ENCODE results near the gene DMKN. TPM values are rescaled to one million over a fixed set of nuclear protein-coding genes. Genes with fewer than 3 reads are reported as not detected.
A peak's percentile ranks its signal among the peaks of the same experiment; 100 is the strongest.

The DMKN gene
- total and polyA plus RNA-seq, 2 donors (not counting 3 experiments of a cell fraction or from before 2014, with no cell fraction given): not detected

DNA sequence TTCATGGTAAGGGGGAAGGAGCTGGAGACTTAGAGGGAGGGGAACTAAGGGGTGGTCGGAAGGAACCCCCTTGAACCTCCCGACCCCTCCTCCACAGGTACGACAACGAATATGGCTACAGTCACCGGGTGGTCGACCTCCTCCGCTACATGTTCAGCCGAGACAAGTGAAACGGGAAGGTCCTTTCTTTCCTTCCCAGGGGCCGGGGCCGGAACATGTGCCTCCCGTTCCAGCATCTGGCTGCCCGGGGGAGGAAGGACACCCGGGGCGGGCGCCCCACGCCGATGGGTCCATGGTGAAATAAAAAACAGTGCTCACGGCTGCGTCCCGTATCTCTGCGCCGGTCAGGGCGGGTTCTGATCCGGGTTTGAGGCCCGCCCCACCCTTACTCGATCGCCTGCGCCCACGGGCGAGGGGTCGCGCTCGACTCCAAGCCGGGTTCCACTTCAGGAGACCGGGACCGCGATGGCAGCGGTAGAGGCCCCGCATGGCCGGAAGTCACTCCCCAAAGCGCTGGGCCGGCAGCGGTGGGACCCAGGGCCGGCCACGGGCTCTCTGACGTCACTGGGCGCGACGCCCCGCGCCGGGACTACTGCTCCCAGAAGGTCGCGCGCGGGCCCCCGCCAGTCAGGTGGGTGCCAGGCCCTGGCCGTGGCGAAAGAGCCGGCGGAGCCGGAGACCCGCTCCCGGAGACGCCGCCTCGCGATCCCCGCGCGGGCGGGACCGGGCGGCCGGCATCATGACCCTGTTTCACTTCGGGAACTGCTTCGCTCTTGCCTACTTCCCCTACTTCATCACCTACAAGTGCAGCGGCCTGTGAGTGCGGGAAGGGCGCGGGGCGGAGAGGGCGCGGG, 31.8 kb upstream of the DMKN start, which contains the start of gene TMEM147:
Gene TMEM147, plus strand, starts transcription at position 626 of the 854 bp plus-strand sequence. Its CDS starts 114 bp downstream, at position 740.
- CTCF ChIA-PET: interaction anchor here (1.0 kb wide), 1 partner anchor 35 kb away, joined by 4 read pairs; no protein-coding TSS in a partner anchor
- peaks cover 15% of the 10 kb centered on the region for H3K79me2 ChIP-seq (ENCODE audit: control insufficient read depth, insufficient read depth, low read length)
- H3K9me3 ChIP-seq (replicated peaks; ENCODE audit: control insufficient read depth, insufficient read depth, low read length): no peaks in the 10 kb centered on the region
- intact Hi-C loops (cut with micrococcal nuclease): loop anchor here (1.0 to 5.0 kb wide), 4 partner anchors 67 to 386 kb away; partner anchors contain the start of genes HAUS5 and RBM42
- no peaks in the 10 kb centered on the region for H3K36me3 ChIP-seq (ENCODE audit: control insufficient read depth in 2 of 2, extremely low read depth in 1 of 2, insufficient read depth in 2 of 2, low read length in 2 of 2)
- peak; percentile 82 for DNase-seq (ENCODE audit: low read depth, low spot score)
- TF ChIP-seq POLR2AphosphoS5 (IDR thresholded peaks at IDR 0.05; ENCODE audit: insufficient read depth, low read depth, low read length) (peak; percentile 78), MYC (IDR thresholded peaks at IDR 0.05; ENCODE audit: low read depth, low read length) (peak; percentile 67), FOS (IDR thresholded peaks at IDR 0.05; ENCODE audit: borderline replicate concordance, insufficient read depth, low read length) (no peak), POLR2A (IDR thresholded peaks at IDR 0.05; ENCODE audit: low read depth, low read length) (peak; percentile 87)
- peak within 1 kb of the TSS; percentile 77 to 88 (median 88) for H3K4me3 ChIP-seq (replicated peaks in 1 of 3; ENCODE audit: insufficient read depth in 1 of 3, low read depth in 1 of 3, low read length in 3 of 3)
- dilution Hi-C loops (cut with MboI; ENCODE audit: extremely low pct_ligation_motif_present, low sequenced_read_pairs): no loop called here
- TSS peak; percentile 83 for BruUV-seq (replicated peaks)
- H4K20me1 ChIP-seq (replicated peaks; ENCODE audit: control insufficient read depth, extremely low read depth, insufficient read depth, low read length): no peaks in the 10 kb centered on the region
- peak within 1 kb of the TSS; percentile 81 for H2AFZ ChIP-seq (ENCODE audit: low read depth, low read length)
- H3K4me1 ChIP-seq (ENCODE audit: control insufficient read depth, extremely low read depth, insufficient read depth, low read length): peaks cover 16% of the 10 kb centered on the region
- H3K27me3 ChIP-seq (ENCODE audit: control insufficient read depth in 2 of 2, insufficient read depth in 2 of 2, low read length in 2 of 2): no peaks in the 10 kb centered on the region
- POLR2A ChIA-PET: no interaction called here
- H3K9ac ChIP-seq (replicated peaks; ENCODE audit: extremely low read depth, insufficient read depth, low read length): peak within 1 kb of the TSS; percentile 87
- H3K9me1 ChIP-seq (replicated peaks; ENCODE audit: control insufficient read depth, extremely low read depth, insufficient read depth, low read length): no peaks in the 10 kb centered on the region
- FAIRE-seq: peak; percentile 88
- H3K4me2 ChIP-seq (ENCODE audit: insufficient read depth, low read length): peak within 1 kb of the TSS; percentile 88
- H3K27ac ChIP-seq (ENCODE audit: insufficient read depth, low read depth, low read length): peak within 1 kb of the TSS; percentile 79

DNA sequence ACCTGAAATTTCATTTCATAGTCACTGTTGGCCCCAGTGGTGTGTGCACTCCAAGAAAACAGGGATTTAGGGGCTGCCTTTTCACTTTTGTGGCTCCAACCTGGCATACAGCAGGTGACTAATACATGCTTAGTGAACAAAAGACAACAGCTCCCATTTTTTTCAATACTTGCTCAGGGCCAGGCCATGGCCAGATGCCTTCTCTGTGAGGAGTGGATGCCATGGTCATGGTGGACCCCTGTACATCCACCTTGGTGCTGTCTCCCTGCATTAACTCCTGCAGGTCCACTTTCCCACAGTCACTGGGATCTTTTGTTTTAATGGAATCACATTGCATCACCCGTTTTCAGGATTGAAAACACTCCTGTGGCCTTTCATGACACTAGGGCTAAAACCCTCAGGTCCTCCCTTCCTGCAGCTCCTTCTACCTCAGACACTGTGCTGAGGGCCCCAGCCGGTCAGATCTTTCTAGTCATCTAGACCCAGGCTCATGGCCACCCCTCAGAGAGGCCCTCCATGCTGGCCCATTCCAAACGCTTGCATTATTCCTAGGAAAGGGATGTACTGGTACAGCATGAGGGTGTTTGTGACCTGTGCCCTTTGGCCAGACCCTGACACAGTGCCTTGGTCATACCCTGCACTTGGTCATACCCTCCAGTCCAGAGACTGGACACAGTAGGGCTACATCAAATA, 30.8 kb upstream of the DMKN start:
- H3K4me1 ChIP-seq (ENCODE audit: control insufficient read depth, extremely low read depth, insufficient read depth, low read length): peaks cover 16% of the 10 kb centered on the region
- ChIA-PET POLR2A (no interaction called here), CTCF (interaction anchor here (1.0 kb wide), 1 partner anchor 34 kb away, joined by 4 read pairs; no protein-coding TSS in a partner anchor)
- H2AFZ ChIP-seq (ENCODE audit: low read depth, low read length): peak overlapping the region; percentile 81
- FAIRE-seq (no peak), DNase-seq (ENCODE audit: low read depth, low spot score) (no peak)
- peaks cover 15% of the 10 kb centered on the region for H3K79me2 ChIP-seq (ENCODE audit: control insufficient read depth, insufficient read depth, low read length)
- H3K4me3 ChIP-seq (replicated peaks in 1 of 3; ENCODE audit: insufficient read depth in 1 of 3, low read depth in 1 of 3, low read length in 3 of 3): peak overlapping the region; percentile 77 to 88 (median 88)
- dilution Hi-C loops (cut with MboI; ENCODE audit: extremely low pct_ligation_motif_present, low sequenced_read_pairs): no loop called here
- H3K27ac ChIP-seq (ENCODE audit: insufficient read depth, low read depth, low read length): no peak overlapping the region
- H3K9me3 ChIP-seq (replicated peaks; ENCODE audit: control insufficient read depth, insufficient read depth, low read length): no peaks in the 10 kb centered on the region
- no peak for TF ChIP-seq EZH2 (IDR thresholded peaks at IDR 0.05; ENCODE audit: borderline replicate concordance, low read depth, low read length, severe bottlenecking)
- TF ChIP-seq FOS (IDR thresholded peaks at IDR 0.05; ENCODE audit: borderline replicate concordance, insufficient read depth, low read length): no peak
- no peak for TF ChIP-seq MYC (IDR thresholded peaks at IDR 0.05; ENCODE audit: low read depth, low read length)
- no peak for TF ChIP-seq POLR2AphosphoS5 (IDR thresholded peaks at IDR 0.05; ENCODE audit: insufficient read depth, low read depth, low read length)
- TF ChIP-seq POLR2A (IDR thresholded peaks at IDR 0.05; ENCODE audit: low read depth, low read length): no peak
- TF ChIP-seq, protein P1, sequence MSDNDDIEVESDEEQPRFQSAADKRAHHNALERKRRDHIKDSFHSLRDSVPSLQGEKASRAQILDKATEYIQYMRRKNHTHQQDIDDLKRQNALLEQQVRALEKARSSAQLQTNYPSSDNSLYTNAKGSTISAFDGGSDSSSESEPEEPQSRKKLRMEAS (IDR thresholded peaks at IDR 0.05; ENCODE audit: insufficient read depth, insufficient read length): no peak
- no peak for TF ChIP-seq JUN (IDR thresholded peaks at IDR 0.05; ENCODE audit: borderline replicate concordance, insufficient read depth, insufficient read length, low read depth)
- no peak for TF ChIP-seq GATA2 (IDR thresholded peaks at IDR 0.05; ENCODE audit: insufficient read depth, insufficient read length, low read depth, low read length)
- TF ChIP-seq, protein P2, sequence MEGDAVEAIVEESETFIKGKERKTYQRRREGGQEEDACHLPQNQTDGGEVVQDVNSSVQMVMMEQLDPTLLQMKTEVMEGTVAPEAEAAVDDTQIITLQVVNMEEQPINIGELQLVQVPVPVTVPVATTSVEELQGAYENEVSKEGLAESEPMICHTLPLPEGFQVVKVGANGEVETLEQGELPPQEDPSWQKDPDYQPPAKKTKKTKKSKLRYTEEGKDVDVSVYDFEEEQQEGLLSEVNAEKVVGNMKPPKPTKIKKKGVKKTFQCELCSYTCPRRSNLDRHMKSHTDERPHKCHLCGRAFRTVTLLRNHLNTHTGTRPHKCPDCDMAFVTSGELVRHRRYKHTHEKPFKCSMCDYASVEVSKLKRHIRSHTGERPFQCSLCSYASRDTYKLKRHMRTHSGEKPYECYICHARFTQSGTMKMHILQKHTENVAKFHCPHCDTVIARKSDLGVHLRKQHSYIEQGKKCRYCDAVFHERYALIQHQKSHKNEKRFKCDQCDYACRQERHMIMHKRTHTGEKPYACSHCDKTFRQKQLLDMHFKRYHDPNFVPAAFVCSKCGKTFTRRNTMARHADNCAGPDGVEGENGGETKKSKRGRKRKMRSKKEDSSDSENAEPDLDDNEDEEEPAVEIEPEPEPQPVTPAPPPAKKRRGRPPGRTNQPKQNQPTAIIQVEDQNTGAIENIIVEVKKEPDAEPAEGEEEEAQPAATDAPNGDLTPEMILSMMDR (IDR thresholded peaks at IDR 0.05; ENCODE audit: extremely low read depth in 1 of 2, insufficient read depth in 1 of 2, low read depth in 1 of 2, low read length in 2 of 2): no peak
- no peaks in the 10 kb centered on the region for H3K27me3 ChIP-seq (ENCODE audit: control insufficient read depth in 2 of 2, insufficient read depth in 2 of 2, low read length in 2 of 2)
- no peaks in the 10 kb centered on the region for H3K9me1 ChIP-seq (replicated peaks; ENCODE audit: control insufficient read depth, extremely low read depth, insufficient read depth, low read length)
- H3K9ac ChIP-seq (replicated peaks; ENCODE audit: extremely low read depth, insufficient read depth, low read length): peak overlapping the region; percentile 87
- BruUV-seq (replicated peaks): no TSS peak
- peak overlapping the region; percentile 86 for H3K4me2 ChIP-seq (ENCODE audit: insufficient read depth, low read length)
- no peaks in the 10 kb centered on the region for H4K20me1 ChIP-seq (replicated peaks; ENCODE audit: control insufficient read depth, extremely low read depth, insufficient read depth, low read length)
- intact Hi-C loops (cut with micrococcal nuclease): no loop called here
- H3K36me3 ChIP-seq (ENCODE audit: control insufficient read depth in 2 of 2, extremely low read depth in 1 of 2, insufficient read depth in 2 of 2, low read length in 2 of 2): no peaks in the 10 kb centered on the region

Measured in endothelial cell of umbilical vein (primary cell).